Osteocyte (in vitro differentiated cells): Measurements from ENCODE around the gene MLKL. TPM values are rescaled to one million over a fixed set of nuclear protein-coding genes. Genes with fewer than 3 reads are reported as not detected.

ENCODE experiments used
- DNase-seq: peaks from one replicate; pipeline ENCODE4 v3.0.0; 2021; ENCODE audit warnings: mixed read lengths; ENCODE audit not compliant: unreplicated experiment; ENCODE audit errors: extremely low spot score
- H3K27ac Mint-ChIP-seq: one replicate; pipeline ENCODE4 v1.8.0; 2021; ENCODE audit warnings: mild to moderate bottlenecking, mixed read lengths; ENCODE audit not compliant: unreplicated experiment
- H3K27me3 Mint-ChIP-seq: one replicate; pipeline ENCODE4 v1.8.0; 2021; ENCODE audit warnings: mixed read lengths; ENCODE audit not compliant: unreplicated experiment
- H3K36me3 Mint-ChIP-seq: one replicate; pipeline ENCODE4 v1.8.0; 2021; ENCODE audit warnings: mixed read lengths; ENCODE audit not compliant: unreplicated experiment
- H3K4me1 Mint-ChIP-seq: one replicate; pipeline ENCODE4 v1.8.0; 2021; ENCODE audit warnings: mixed read lengths; ENCODE audit not compliant: unreplicated experiment
- H3K4me3 Mint-ChIP-seq: one replicate; pipeline ENCODE4 v1.8.0; 2021; ENCODE audit warnings: mild to moderate bottlenecking, moderate library complexity, mixed read lengths; ENCODE audit not compliant: unreplicated experiment
- H3K9me3 Mint-ChIP-seq: one replicate; pipeline ENCODE4 v1.8.0; 2021; ENCODE audit warnings: mixed read lengths; ENCODE audit not compliant: unreplicated experiment
- total RNA-seq: library from RNA; stranded (reverse); gene quantifications from 2 replicates; pipeline ENCODE4 v1.2.1, GENCODE V29; 2021
- TF ChIP-seq, protein P1 (sequence below): fragments of 200-600 bp; sonication (generic); IDR thresholded peaks from 2 replicates; pipeline ENCODE4 v1.5.0; 2021; ENCODE audit warnings: antibody characterized with exemption, mild to moderate bottlenecking, moderate library complexity

MLKL gene
- total RNA-seq, 1 donor from 2014 or later = 1.3 TPM

- H3K9me3 Mint-ChIP-seq = no peaks in the 10 kb centered on the region
- no peak overlapping the region for H3K4me3 Mint-ChIP-seq
- H3K4me1 Mint-ChIP-seq = peaks cover 26% of the 10 kb centered on the region
- peaks cover 30% of the 10 kb centered on the region for H3K36me3 Mint-ChIP-seq
- TF ChIP-seq, protein P1, sequence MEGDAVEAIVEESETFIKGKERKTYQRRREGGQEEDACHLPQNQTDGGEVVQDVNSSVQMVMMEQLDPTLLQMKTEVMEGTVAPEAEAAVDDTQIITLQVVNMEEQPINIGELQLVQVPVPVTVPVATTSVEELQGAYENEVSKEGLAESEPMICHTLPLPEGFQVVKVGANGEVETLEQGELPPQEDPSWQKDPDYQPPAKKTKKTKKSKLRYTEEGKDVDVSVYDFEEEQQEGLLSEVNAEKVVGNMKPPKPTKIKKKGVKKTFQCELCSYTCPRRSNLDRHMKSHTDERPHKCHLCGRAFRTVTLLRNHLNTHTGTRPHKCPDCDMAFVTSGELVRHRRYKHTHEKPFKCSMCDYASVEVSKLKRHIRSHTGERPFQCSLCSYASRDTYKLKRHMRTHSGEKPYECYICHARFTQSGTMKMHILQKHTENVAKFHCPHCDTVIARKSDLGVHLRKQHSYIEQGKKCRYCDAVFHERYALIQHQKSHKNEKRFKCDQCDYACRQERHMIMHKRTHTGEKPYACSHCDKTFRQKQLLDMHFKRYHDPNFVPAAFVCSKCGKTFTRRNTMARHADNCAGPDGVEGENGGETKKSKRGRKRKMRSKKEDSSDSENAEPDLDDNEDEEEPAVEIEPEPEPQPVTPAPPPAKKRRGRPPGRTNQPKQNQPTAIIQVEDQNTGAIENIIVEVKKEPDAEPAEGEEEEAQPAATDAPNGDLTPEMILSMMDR = no peak
- no peaks in the 10 kb centered on the region for H3K27me3 Mint-ChIP-seq
- H3K27ac Mint-ChIP-seq = no peak overlapping the region
- DNase-seq = no peak
These were observed 74.9 kb downstream of the MLKL start for GRCh38 chr16:74625500-74626350.

GRCh38 chr16:74623839-74624235 is 76.8 kb downstream of the MLKL start:
- H3K27ac Mint-ChIP-seq = peak overlapping the region; percentile 42
- no peaks in the 10 kb centered on the region for H3K27me3 Mint-ChIP-seq
- no peak for DNase-seq
- TF ChIP-seq, protein P1 = no peak
- no peak overlapping the region for H3K4me3 Mint-ChIP-seq
- peaks cover 26% of the 10 kb centered on the region for H3K4me1 Mint-ChIP-seq
- peaks cover 26% of the 10 kb centered on the region for H3K36me3 Mint-ChIP-seq
- no peaks in the 10 kb centered on the region for H3K9me3 Mint-ChIP-seq

DNA sequence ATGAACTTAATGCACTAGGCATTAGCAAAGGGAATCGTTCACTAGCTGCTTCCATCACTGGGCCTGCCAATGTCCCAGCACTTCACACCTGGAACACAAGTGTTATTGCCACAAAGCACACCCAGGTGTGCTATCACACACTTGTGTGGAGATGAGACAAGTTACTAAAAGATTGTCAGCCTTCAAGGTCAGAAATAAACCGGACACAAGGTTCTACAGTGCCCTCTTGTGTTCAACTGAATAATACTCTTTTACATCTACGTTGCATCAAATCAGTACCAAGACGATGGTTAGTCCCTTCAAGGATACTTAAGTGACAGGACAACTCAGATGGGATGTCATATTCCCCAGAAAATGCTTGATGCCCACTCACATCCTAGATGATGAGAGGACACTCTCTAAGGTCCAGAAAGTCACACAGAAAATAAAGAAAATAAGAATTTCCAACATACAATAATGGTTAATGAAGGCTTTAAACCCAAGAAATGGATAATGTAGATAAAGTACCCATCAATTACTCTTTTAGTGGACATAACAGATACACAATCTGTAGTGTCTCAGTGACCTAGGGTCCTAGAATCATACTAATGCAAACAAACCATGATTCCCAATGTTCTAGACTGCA is 77.3 kb downstream of the MLKL start:
- DNase-seq = no peak
- peaks cover 23% of the 10 kb centered on the region for H3K4me1 Mint-ChIP-seq
- peaks cover 24% of the 10 kb centered on the region for H3K36me3 Mint-ChIP-seq
- no peaks in the 10 kb centered on the region for H3K9me3 Mint-ChIP-seq
- H3K27ac Mint-ChIP-seq = peak overlapping the region; percentile 42
- no peak overlapping the region for H3K4me3 Mint-ChIP-seq
- TF ChIP-seq, protein P1 = peak; percentile 77
- H3K27me3 Mint-ChIP-seq = no peaks in the 10 kb centered on the region

DNA sequence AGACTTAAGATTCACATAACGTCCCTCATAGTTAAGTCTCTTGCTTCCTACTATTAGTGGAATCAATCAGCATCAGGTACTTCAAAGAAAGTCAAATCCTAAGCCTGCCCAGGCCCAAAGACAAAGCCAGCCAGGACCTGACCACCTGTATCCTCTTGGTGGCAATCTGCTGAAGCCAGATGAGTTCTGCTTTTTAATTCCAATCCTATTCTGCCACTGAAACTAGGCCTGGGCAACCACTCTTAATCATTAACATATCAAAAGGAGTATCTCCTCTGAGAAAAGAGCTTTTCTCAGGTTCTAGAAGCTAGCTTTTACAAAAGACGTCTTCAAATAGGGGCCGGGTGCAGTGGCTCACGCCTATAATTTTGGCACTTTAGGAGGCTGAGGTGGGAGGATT is 78.7 kb downstream of the MLKL start:
- Mint-ChIP-seq H3K4me1 (peaks cover 9% of the 10 kb centered on the region), H3K4me3 (no peak overlapping the region), H3K27ac (no peak overlapping the region), H3K36me3 (peaks cover 24% of the 10 kb centered on the region), H3K9me3 (no peaks in the 10 kb centered on the region), H3K27me3 (no peaks in the 10 kb centered on the region)
- DNase-seq = no peak
- TF ChIP-seq, protein P1 = no peak

Other genes with a start within 250 kb of the MLKL start
- gene GLG1, start 93.7 kb downstream of the MLKL start, total RNA-seq = 241 and 255 TPM in 2 replicates
- gene RFWD3, start 34.0 kb downstream of the MLKL start, total RNA-seq = 30.7 and 31.8 TPM in 2 replicates
- not detected in 2 replicates for gene FA2H, start 74.0 kb upstream of the MLKL start, total RNA-seq